GM10248 (cell line): ENCODE data around the gene PLXNA2.

ENCODE experiments used
- CTCF ChIA-PET: fragments of 300-600 bp; sonication (Branson Sonifier 250); formaldehyde crosslinking; extraction: SDS; loops from one replicate; lab custom pipeline; 2021; ENCODE audit warnings: antibody characterized with exemption; lab: Yijun Ruan, JAX
- POLR2A ChIA-PET: fragments of 350-650 bp; sonication (Branson Sonifier 250); formaldehyde crosslinking; extraction: SDS; loops from one replicate; lab custom pipeline; 2020; ENCODE audit warnings: antibody characterized with exemption; lab: Yijun Ruan, JAX
- DNase-seq: peaks from one replicate; pipeline ENCODE4 v3.0.0; 2012; ENCODE audit errors: extremely low spot score
- TF ChIP-seq, protein P1 (sequence below): IDR thresholded peaks from 2 replicates; pipeline ENCODE4 v1.5.1; 2012; ENCODE audit warnings: mild to moderate bottlenecking, low read depth; ENCODE audit errors: extremely low read depth, missing control alignments, control extremely low read depth

The PLXNA2 gene

DNA sequence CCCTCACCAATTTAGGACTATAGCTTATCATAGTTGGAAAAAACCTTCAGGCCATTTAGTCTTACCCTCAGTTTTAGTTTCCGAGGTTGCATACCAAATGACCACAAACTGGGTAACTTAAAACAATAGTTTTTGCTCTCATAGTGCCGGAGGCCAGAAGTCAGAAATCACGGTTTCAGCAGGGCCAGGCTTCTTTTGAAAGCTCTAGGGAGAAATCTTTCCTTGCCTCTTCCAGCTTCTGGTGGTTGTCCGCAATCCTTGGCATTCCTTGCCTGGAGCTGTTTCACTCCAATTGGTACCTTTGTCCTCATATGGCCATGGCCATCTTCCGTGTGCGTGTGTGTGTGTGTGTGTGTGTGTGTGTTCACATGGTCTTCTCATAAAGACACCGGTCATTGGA is 12.4 kb upstream of the PLXNA2 start:
- ChIA-PET POLR2A (no interaction called here), CTCF (interaction anchor here (0.9 kb wide), 1 partner anchor 12 kb away, joined by 5 read pairs; no protein-coding TSS in a partner anchor)
- TF ChIP-seq, protein P1, sequence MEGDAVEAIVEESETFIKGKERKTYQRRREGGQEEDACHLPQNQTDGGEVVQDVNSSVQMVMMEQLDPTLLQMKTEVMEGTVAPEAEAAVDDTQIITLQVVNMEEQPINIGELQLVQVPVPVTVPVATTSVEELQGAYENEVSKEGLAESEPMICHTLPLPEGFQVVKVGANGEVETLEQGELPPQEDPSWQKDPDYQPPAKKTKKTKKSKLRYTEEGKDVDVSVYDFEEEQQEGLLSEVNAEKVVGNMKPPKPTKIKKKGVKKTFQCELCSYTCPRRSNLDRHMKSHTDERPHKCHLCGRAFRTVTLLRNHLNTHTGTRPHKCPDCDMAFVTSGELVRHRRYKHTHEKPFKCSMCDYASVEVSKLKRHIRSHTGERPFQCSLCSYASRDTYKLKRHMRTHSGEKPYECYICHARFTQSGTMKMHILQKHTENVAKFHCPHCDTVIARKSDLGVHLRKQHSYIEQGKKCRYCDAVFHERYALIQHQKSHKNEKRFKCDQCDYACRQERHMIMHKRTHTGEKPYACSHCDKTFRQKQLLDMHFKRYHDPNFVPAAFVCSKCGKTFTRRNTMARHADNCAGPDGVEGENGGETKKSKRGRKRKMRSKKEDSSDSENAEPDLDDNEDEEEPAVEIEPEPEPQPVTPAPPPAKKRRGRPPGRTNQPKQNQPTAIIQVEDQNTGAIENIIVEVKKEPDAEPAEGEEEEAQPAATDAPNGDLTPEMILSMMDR = no peak
- no peak for DNase-seq

DNA sequence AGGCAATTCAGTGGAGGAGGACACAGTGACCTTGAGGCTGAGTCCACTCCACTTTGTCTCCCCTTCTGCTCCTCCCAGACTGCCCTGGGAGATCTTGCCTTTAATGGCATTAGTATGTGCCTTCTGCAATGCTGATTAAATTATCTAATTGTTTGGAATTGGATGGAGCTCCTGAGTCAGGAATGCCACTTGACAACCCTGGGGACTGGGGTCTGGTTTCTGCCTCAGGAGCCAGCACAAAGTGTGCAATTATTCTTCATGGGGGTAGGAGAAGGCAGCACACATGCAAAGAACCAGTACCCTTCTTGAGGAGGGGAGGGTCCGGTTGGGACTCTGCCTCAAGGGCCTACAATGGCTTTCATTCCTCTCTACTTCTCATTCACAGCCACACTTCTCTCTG is 11.9 kb upstream of the PLXNA2 start:
- DNase-seq = no peak
- TF ChIP-seq, protein P1 = no peak
- POLR2A ChIA-PET = no interaction called here
- CTCF ChIA-PET = interaction anchor here (0.9 kb wide), 1 partner anchor 11 kb away, joined by 5 read pairs; no protein-coding TSS in a partner anchor

DNA sequence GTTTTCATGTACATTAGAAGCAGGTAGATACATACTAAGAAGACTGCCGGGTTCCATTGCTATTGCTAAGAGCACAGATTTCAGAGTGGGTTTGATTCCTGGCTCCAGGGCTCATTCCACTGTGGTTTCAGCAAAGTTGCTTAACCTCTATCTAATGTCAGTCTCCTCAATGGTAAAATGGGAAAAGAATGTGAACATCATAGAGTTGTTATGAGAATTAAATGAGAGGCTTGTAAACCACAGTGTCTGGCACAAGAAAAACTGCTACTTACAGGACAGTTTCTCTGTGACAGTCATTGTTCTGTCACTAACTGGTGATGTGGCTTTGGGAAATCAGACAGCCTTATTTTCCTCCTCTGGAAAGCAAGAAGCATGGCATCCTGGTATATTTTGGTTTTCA is 10.7 kb upstream of the PLXNA2 start:
- POLR2A ChIA-PET = no interaction called here

DNA sequence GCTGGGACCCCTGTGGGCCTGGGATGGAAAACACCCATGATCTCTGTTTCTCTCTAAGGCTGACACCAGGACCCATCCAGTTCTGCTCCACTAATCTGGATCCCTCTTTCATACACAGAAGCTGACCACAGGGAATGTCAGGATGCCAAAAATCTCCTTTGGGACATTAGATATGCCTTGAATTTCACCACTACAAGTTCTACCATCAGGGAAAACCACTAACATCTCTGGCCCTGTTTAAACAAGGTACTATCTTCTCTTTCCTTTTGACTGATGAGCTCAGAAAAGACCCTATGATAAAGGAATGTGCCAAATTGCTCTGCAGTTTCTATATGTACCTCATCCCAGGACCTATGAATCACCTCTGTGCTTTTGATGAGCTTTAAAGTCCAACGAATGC is 10.2 kb upstream of the PLXNA2 start:
- CTCF ChIA-PET = interaction anchor here (1.3 kb wide), 1 partner anchor 9 kb away, joined by 6 read pairs; no protein-coding TSS in a partner anchor
- DNase-seq = no peak
- POLR2A ChIA-PET = no interaction called here
- TF ChIP-seq, protein P1 = no peak

More for the DNA sequence above, 10.7 kb upstream of the PLXNA2 start:
- CTCF ChIA-PET = interaction anchor here (1.3 kb wide), 1 partner anchor 10 kb away, joined by 6 read pairs; no protein-coding TSS in a partner anchor
- no peak for DNase-seq
- TF ChIP-seq, protein P1 = no peak

DNA sequence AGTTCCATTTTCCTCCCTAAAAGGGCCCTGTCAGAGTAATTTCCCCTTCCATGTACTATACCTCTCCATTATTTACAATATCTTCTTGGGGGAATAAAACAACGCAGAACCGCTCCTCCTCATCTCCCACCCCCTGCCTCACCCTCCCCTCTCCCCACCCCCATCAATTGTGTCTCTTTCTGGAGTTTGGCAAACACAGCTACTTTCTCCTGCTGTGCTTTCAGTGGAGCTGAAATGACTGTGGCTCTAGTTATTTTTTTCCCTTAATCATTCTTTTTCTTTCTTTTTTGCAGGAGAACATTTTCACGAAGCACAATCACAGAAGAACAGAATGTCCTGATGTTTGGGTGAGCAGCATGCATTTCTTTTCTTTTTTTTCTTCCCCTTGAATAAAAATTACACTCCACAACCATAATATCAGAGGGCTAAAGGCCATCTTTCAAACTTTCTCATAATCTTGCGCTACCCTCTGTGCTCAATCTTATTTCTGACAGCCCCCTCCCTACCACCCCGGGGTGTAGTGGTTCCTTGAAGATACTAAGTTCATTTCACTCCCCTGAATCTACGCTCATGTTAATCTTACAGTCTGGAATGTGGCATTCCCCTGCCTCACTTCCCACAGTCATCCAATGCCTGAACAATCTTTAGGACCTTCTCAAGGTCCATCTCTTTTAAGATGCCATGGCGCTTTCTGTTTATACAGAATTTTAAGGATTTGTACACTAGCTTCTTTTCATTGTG is 8.8 kb upstream of the PLXNA2 start:
- ChIA-PET POLR2A (no interaction called here), CTCF (no interaction called here)
- DNase-seq = no peak
- TF ChIP-seq, protein P1 = no peak

DNA sequence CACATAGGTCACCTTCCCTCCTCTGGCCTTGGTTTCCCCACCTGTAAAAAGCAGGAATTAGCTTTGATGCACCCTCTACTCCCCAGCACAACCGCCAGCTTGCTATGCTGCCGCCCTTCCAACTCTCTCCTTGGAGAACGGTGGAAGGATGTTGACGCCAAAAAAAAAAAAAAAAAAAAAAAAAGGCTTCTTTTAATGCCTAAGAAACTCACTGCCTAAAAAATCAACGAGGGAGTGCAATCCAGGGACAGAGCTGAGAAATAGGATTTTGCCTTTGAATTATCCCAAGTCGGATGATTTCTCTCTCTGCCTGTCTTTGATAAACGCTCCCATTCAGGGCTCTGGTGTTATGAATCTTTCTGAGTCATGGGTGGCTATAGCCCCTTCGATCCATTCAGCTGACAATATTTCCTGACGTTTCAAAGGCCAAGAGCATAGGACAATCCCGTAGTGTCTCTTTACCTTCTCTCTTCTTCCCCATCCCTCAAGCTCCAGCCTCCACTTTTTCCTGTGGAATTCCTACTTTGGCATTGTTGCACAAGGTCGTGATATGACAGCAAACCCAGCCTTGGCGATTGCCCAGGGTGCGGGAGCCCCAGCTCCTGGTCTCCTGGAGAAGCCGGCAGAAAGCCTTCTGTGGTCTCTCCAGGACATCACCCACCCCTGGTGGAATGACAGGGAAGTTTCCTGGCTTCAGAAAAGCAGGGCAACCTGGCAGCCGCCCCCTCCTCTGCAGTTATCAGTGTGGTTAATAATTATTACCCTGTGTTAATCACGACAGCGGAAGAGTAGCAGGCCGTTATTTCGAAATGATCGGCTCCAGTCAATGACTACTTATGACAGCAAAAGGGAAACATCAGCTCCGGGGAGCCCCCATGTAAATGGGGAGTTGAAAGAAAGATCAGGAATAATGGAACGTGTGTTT is 8.0 kb upstream of the PLXNA2 start:
- ChIA-PET POLR2A (no interaction called here), CTCF (interaction anchor here (0.7 kb wide), 1 partner anchor 120 kb away, joined by 3 read pairs; no protein-coding TSS in a partner anchor)
- DNase-seq = no peak
- TF ChIP-seq, protein P1 = no peak
